HG03064 (cell line): ENCODE data around the gene MAML3.

Experiments
- ATAC-seq: cut with Tn5 transposase; IDR thresholded peaks from one replicate; pipeline ENCODE4 v1.9.1; 2021; ENCODE audit warnings: low read depth; ENCODE audit not compliant: unreplicated experiment

MAML3 gene

GRCh38 chr4:139853309-139853708 is 300.7 kb downstream of the MAML3 start:
- ATAC-seq: no peak

GRCh38 chr4:139852612-139853269 is 301.2 kb downstream of the MAML3 start:
- no peak for ATAC-seq

- no peak for ATAC-seq
Observed at GRCh38 chr4:139851639-139852038, 302.3 kb downstream of the MAML3 start.

GRCh38 chr4:139851133-139851532 is 302.9 kb downstream of the MAML3 start:
- ATAC-seq: no peak

- no peak for ATAC-seq
Observed at GRCh38 chr4:139849219-139849618, 304.8 kb downstream of the MAML3 start.

- no peak for ATAC-seq
Observed at GRCh38 chr4:139848028-139848427, 306.0 kb downstream of the MAML3 start.

GRCh38 chr4:139847602-139848001 is 306.4 kb downstream of the MAML3 start:
- ATAC-seq: no peak

- no peak for ATAC-seq
Observed at GRCh38 chr4:139846766-139847165, 307.2 kb downstream of the MAML3 start.

- ATAC-seq: no peak
Observed at GRCh38 chr4:139845453-139846093, 308.4 kb downstream of the MAML3 start.

- no peak for ATAC-seq
Observed at GRCh38 chr4:139844459-139845036, 309.4 kb downstream of the MAML3 start.

- no peak for ATAC-seq
Observed at GRCh38 chr4:139844057-139844456, 309.9 kb downstream of the MAML3 start.

GRCh38 chr4:139843641-139844040 is 310.3 kb downstream of the MAML3 start:
- no peak for ATAC-seq

- ATAC-seq: no peak
Observed at GRCh38 chr4:139841464-139842195, 312.4 kb downstream of the MAML3 start.

GRCh38 chr4:139840773-139841172 is 313.2 kb downstream of the MAML3 start:
- no peak for ATAC-seq

- no peak for ATAC-seq
Observed at GRCh38 chr4:139839403-139840031, 314.5 kb downstream of the MAML3 start.

GRCh38 chr4:139838811-139839210 is 315.2 kb downstream of the MAML3 start:
- ATAC-seq: no peak

- ATAC-seq: no peak
Observed at GRCh38 chr4:139834981-139835391, 319.0 kb downstream of the MAML3 start.

GRCh38 chr4:139834226-139834662 is 319.7 kb downstream of the MAML3 start:
- ATAC-seq: no peak

- no peak for ATAC-seq
Observed at GRCh38 chr4:139833151-139833910, 320.7 kb downstream of the MAML3 start.
